Measurements from ENCODE around the gene EMC10.

Gene EMC10

GRCh38 chr19:50476224-50476906 lies at the start of gene EMC10, which contains the start of gene GARIN5A:
TSS of gene EMC10 (plus strand) at chr19:50476507. CDS start at chr19:50476545, 38 bp downstream.
TSS of gene GARIN5A (minus strand) at chr19:50476848. CDS start at chr19:50476388, 460 bp downstream.
- H3K4me1 ChIP-seq (ENCODE audit: insufficient read depth, poor library complexity, severe bottlenecking): no peaks in the 10 kb centered on the region
- no peaks in the 10 kb centered on the region for H3K27me3 ChIP-seq (ENCODE audit: insufficient read depth, poor library complexity, severe bottlenecking)
- DNase-seq (ENCODE audit: low spot score) (peak; percentile 93), ATAC-seq (ENCODE audit: low read depth) (peak; percentile 89)
- H3K36me3 ChIP-seq (ENCODE audit: low read depth): peaks cover 14% of the 10 kb centered on the region
- H3K9me3 ChIP-seq (ENCODE audit: severe bottlenecking): no peaks in the 10 kb centered on the region
- no peak for TF ChIP-seq CTCF (IDR thresholded peaks at IDR 0.05; ENCODE audit: poor library complexity, severe bottlenecking)
- peak within 1 kb of the TSS; percentile 35 for H3K27ac ChIP-seq (ENCODE audit: poor library complexity, severe bottlenecking)
- peak within 1 kb of the TSS; percentile 59 for H3K4me3 ChIP-seq (ENCODE audit: severe bottlenecking)

- Histone ChIP-seq H3K9me3 (ENCODE audit: severe bottlenecking) (no peaks in the 10 kb centered on the region), H3K27ac (ENCODE audit: poor library complexity, severe bottlenecking) (no peak overlapping the region), H3K4me1 (ENCODE audit: insufficient read depth, poor library complexity, severe bottlenecking) (no peaks in the 10 kb centered on the region), H3K27me3 (ENCODE audit: insufficient read depth, poor library complexity, severe bottlenecking) (peaks cover 3% of the 10 kb centered on the region), H3K36me3 (ENCODE audit: low read depth) (no peaks in the 10 kb centered on the region), H3K4me3 (ENCODE audit: severe bottlenecking) (no peak overlapping the region)
- DNase-seq (ENCODE audit: low spot score) (no peak), ATAC-seq (ENCODE audit: low read depth) (no peak)
- TF ChIP-seq CTCF (IDR thresholded peaks at IDR 0.05; ENCODE audit: poor library complexity, severe bottlenecking): no peak
These were observed 48.9 kb upstream of the EMC10 start for GRCh38 chr19:50427318-50427925.

- no peaks in the 10 kb centered on the region for H3K9me3 ChIP-seq (ENCODE audit: severe bottlenecking)
- no peaks in the 10 kb centered on the region for H3K36me3 ChIP-seq (ENCODE audit: low read depth)
- no peak for TF ChIP-seq CTCF (IDR thresholded peaks at IDR 0.05; ENCODE audit: poor library complexity, severe bottlenecking)
- H3K4me1 ChIP-seq (ENCODE audit: insufficient read depth, poor library complexity, severe bottlenecking): no peaks in the 10 kb centered on the region
- peak overlapping the region; percentile 11 for H3K4me3 ChIP-seq (ENCODE audit: severe bottlenecking)
- H3K27ac ChIP-seq (ENCODE audit: poor library complexity, severe bottlenecking): no peak overlapping the region
- peaks cover 9% of the 10 kb centered on the region for H3K27me3 ChIP-seq (ENCODE audit: insufficient read depth, poor library complexity, severe bottlenecking)
- 0 out of 3 replicates have a peak, but pooled peaks have one; percentile 15 for ATAC-seq (ENCODE audit: low read depth)
- no peak for DNase-seq (ENCODE audit: low spot score)
These were observed 48.3 kb upstream of the EMC10 start for GRCh38 chr19:50427997-50428425.

GRCh38 chr19:50428772-50429463 lies 47.4 kb upstream of the EMC10 start:
- no peak for TF ChIP-seq CTCF (IDR thresholded peaks at IDR 0.05; ENCODE audit: poor library complexity, severe bottlenecking)
- no peak overlapping the region for H3K27ac ChIP-seq (ENCODE audit: poor library complexity, severe bottlenecking)

More at GRCh38 chr19:50428772-50429463, 47.4 kb upstream of the EMC10 start:
- ATAC-seq (ENCODE audit: low read depth) (no peak), DNase-seq (ENCODE audit: low spot score) (no peak)
- Histone ChIP-seq H3K4me3 (ENCODE audit: severe bottlenecking) (no peak overlapping the region), H3K4me1 (ENCODE audit: insufficient read depth, poor library complexity, severe bottlenecking) (no peaks in the 10 kb centered on the region), H3K27me3 (ENCODE audit: insufficient read depth, poor library complexity, severe bottlenecking) (peaks cover 9% of the 10 kb centered on the region), H3K36me3 (ENCODE audit: low read depth) (no peaks in the 10 kb centered on the region), H3K9me3 (ENCODE audit: severe bottlenecking) (no peaks in the 10 kb centered on the region)

Measured in RWPE2 (cell line).